Raji (cell line): ENCODE results near the gene SLC6A5.

ENCODE experiments used
- POLR2A ChIP-seq: IDR thresholded peaks from 2 replicates; pipeline ENCODE4 v1.6.1; 2011; ENCODE audit warnings: low read depth, low read length, control low read depth; ENCODE audit not compliant: insufficient read depth

SLC6A5 gene

DNA sequence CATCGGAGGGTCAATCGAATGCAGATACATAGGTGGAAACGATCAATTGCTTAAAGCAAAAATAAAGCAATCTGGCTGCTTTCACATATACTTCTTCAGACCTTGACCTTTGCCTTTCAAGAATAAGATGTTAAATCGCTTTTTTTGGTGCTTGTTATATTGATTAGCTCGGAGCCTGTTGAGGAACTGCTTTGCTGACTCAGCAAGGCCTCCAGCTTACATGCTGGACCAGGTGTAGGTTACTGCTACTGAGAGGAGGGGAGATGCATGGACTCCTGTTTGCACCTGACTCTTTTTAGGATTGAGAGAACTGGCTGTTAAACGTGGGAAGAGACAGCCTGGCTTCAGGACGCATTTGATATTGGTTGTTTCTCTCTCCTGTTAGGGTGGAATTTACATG is 38.7 kb downstream of the SLC6A5 start:
- no peak for TF ChIP-seq POLR2A

DNA sequence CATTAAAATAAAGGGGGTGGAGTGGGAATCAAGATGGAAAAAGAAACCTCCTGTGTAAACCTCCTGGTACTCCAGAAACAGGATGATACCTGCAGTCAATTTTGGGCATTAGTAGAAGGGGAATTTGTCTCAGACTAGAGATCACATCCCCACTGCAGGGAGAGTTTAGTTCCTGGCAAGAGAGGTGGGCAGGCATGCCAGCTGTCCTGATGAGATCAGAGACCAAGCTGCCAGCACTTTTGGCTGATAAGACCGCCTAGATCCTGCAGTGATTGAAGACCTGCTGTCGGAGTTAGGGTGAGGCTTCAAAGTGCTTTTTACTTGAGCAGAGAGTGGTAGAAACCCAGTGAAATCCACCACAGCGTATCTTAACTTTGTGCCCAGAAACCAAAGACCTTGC is 40.3 kb downstream of the SLC6A5 start:
- TF ChIP-seq POLR2A, result no peak

DNA sequence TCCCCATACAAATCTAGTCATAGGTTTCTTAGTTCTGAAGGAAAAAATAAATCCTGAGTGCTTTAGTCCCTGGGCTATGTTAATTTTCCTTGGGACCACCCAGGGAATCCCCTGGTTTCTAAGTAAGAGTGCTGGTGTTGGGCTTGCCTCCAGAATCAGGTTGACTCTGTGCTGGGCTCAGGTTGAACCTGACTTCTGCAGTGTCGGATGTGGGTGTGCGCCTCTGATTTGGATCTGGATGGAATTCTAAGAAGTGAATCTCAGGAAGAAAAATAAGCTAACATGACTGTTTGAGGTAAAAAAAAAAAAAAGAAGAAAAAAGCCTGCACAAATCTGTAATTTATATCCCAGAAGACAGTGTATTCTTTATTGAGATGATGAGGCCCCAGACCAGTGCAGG is 41.0 kb downstream of the SLC6A5 start:
- TF ChIP-seq POLR2A, result no peak

DNA sequence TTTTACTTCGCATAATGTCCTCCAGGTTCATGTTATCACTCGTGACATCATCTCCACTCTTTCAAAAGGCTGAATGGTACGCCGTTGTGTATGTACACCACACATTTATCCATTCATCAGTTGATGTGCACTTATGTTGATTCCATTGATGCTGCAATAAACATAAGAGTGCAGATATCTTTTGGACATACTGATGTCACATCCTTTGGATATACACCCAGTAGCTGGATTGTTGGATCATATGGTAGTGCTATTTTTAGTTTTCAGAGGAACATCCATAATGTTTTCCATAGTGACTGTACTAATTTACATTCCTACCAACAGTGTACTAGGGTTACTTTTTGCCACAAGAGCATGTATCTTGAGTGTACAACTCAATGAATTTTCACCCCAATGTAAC is 45.0 kb downstream of the SLC6A5 start:
- TF ChIP-seq POLR2A, result no peak

DNA sequence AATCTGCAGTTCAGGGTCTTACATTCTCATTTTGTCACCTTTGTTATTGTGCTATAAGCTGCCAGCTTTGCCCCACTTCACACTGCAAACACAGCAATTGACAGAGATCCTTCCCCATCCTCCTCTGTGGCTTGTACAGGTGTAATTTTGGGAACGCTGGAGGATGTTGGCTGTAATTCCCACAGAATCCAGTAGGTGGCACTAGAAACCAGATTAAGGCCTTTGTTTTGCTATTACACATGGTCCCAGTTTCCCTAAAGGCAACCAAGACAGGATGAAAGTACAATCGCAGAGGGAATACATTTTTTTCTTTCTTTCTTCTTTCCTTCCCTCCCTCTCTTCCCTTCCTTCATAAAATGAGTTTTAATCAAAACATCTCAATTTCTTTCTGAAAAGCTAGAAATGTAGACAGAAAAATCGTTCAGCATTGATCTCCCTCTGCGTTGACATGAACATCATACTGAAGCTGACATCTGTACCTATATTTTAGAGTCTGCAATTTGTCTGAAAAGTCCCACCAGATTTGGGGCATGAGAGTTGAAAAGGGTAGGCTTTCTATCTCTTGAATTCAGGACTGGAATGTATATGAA is 48.7 kb downstream of the SLC6A5 start:
- TF ChIP-seq POLR2A, result no peak

DNA sequence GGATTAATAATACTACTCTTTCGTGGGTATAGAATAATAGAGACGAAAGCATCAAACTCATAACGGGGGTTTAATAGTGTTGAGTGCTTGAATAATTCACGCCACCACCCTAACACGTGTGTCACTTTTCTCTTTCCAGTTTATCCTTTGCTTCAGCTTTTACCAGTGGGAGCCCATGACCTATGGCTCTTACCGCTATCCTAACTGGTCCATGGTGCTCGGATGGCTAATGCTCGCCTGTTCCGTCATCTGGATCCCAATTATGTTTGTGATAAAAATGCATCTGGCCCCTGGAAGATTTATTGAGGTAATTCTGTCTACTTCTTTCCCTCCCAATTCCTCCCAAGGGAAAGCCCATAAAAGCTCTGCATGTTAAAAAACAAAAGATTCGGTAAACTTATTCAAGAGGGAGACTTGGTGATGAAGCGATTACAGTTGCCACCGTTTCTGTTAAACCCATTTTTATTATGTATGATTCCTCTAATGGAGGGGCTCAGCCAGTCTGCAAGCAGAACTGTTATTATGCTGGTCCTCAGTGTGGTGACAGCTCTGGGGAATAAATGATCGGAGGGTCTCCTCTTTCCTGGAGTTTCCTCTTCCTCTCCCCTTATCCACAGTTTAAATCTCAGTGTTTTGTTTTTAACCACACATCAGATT is 52.9 kb downstream of the SLC6A5 start:
- no peak for TF ChIP-seq POLR2A

DNA sequence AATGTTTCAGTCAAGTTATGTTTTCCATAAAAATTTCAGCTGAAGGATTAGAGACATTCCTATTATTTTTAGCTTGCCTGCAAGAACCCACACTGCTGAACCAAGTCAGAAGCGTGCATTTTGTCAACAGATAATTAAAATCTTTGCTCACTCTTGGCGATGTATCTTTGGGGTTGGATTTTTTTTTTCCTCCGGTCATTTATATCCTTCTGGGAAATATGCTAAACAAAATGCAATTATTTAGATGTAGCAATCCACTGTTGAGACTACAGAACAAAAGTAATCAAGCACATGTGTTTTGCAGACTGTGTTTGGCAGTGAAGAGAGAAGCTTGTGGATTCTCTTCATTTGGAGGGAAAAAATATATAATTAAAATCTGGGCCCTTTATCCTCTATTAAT is 54.6 kb downstream of the SLC6A5 start:
- no peak for TF ChIP-seq POLR2A

DNA sequence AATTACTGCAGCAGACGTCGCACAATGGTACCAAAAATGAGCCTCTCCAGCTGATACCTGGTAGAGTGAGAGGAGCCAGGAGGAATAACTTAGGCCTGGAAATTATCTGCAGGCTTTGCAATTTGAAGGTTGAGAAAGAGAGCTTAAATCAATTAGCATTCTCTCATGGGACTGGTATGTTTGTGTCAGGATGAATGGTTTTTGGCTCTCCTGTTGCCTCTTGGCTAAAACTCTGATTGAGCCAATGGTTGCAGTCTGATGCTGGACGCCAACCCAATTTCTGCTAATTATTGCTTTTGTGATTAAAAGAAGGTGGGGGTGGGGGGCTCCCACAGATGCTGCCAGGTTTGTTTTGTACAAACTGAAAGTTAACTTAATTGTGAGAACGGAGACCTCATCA is 57.5 kb downstream of the SLC6A5 start:
- TF ChIP-seq POLR2A, result no peak

DNA sequence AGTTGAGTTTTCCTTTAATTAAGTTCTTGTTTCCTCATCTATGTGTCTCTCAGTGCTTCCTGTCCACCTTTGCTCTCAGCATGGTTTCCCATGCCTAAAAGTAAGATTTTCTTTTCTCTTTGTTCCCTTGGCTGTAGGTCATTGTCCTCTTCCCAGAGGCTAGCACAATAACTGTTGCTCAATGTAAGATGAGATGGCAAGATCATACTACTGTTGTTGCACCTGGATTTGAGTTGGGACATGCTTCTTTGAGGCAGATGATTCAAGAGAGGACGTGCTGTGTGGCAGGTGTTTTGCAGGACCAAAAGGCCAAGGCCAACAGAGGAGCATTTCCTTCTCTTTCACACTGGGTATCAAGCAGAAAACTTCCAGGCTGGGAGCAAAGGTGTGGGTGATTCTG is 58.7 kb downstream of the SLC6A5 start:
- TF ChIP-seq POLR2A, result no peak

DNA sequence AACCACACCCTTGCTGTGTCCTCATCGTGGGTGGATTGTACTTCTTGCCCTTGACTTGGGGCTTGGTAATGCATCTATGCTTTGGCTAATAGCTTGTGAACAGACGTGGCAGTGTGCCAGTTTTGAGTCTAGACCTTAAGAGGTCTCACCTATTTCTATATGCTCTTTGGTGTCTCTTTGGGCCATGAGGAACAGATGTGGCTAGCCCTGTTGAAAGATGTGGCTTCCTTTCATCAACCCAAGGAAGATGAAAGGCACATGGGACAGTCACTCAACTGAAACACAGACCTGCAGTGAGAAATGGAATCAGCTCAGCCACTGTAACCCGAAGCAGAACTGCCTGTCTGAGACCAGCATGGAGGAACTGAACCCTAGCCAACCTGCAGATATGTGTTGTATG is 62.0 kb downstream of the SLC6A5 start:
- TF ChIP-seq POLR2A, result no peak

DNA sequence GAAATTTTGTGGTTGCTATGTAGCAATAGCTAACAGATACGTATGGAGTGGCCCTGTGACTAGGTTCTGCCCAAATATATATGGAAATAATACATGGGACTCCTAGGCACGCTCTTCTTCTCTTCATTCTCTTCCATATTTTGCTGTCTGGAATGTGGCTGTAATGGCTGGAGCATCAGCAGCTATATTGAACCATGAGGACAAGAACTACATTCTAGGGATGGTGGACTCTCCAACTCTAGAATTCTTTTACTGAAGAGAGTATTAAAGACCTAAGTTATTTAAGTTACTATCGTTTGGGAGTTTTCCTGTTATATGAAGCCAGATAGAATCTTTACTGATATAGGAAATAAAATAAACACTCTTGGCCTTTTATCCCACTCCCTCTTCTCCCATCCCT is 62.4 kb downstream of the SLC6A5 start:
- TF ChIP-seq POLR2A, result no peak

DNA sequence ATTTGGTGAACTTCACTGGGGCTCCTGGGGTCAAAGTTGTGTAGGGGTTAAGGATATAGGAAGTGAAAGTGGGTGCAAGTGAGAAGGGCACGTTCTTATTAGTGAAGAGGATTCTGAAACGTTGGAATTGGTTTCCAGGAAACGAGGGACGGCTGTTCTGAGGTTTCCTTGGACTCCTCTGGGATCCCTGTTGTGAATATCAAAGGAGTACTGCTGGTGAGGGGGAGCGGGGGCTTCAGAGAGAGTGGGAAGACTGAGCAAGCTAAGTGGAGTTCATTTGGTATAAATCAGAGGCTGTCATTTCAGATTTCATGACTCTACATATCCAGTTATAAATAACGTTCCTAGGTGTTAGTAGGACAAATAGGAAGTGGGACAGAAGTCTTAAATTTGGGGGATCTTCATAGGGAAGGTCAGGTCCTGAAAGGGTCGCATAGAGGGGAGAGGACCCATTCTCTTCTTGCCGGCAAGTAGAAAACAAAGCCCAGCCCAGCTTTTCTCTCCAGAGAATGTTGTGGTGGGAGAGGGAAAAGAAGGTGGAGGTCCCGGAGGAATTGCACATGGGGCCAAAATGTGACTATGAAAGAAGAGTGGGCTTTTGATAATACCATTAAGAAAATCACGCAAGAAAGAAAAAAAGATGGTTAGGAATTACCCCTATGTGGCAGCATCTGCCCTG is 68.9 kb downstream of the SLC6A5 start:
- TF ChIP-seq POLR2A, result no peak

DNA sequence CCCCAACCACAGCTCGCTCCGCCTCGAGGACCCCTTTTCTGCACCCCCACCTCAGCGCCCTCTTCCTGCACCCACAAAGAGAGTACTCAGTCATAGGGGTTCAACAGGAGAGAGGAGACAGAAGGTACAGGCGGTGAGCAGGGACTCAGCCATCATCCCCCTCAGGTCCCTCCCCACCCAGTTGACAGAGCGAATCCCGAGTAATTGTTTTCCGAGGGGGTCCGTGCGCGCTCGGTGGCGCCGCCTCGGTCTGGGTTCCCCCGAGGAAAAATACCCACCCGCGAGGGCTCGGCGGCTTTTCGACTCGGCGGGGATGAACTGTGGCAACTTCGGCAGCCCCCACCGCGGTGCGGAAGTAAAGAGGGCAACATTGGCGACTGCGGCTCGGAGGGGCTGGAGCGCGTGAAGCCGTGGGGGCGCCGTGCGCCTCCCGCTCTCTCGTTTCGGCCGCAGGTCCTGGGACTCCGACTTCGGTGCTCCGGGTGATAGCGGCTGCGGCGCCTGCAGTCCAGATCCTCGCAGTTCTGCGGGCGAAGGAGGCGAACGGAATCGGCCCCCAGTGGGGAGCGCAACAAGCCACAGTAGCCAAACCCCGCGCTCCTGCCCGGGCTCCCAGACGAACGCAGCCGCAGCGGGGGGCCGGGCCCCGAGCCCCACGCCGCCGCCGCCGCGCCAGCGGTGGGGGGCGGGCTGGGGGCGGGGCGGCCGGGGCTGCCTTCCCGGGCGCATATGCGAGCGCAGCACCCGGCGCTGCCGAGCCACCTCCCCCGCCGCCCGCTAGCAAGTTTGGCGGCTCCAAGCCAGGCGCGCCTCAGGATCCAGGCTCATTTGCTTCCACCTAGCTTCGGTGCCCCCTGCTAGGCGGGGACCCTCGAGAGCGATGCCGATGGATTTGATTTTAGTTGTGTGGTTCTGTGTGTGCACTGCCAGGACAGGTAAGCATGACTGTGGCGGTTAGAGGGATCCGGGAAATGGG is 69.7 kb downstream of the SLC6A5 start, which contains the start of gene NELL1:
TSS of gene NELL1 (plus strand) at position 743 of the 976 bp plus-strand sequence.
- TF ChIP-seq POLR2A, result no peak

DNA sequence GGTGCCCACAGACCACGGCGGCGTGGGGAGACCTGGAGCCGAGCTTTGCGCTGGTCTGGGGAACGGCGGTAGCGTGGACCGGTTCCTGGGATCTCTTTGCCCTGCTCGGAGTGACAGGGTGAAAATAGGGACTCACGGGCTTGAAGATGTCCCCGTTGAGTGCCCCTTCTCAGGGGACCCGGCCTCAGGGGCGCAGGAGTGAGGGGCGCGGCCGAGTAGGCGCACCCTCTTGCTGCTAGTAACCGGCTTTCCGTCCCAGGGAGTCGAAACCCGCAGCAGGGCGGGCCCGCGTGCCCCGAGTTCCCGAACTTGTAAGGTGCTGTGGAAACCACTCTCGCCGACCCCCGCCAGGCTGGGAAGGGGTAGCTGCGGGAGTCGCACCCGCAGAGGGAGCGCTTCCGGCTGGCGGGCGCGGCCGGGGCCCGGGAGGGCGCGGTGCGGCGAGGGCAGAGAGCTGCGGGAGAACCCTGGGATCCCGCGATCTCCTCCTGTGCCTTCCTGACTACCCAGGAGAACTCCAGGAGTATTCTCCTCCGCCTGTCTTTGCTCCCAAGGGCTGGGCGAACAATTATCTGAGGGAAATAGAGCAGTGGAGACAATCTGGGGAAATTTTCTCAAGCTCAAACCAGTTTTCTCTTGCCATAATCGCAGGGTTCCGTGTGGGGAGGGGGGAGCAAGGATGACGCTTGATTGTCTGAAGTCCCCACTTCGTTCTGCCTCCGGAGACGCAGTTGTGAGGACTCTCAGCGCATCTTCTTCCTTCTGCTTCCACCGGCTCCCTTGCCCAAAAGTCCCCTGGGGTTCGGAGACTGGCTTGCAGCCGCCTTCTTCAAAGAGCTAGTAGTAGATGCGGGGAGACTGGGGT is 70.6 kb downstream of the SLC6A5 start:
- TF ChIP-seq POLR2A, result no peak
